ENCODE results near the gene EEF1G. TPM values are rescaled to one million over a fixed set of nuclear protein-coding genes. Genes with fewer than 3 reads are reported as not detected.

Gene EEF1G
- total and polyA plus RNA-seq, 2 of the 13 experiments (the other 11 are each of a cell fraction or from before 2014, with no cell fraction given), result 1,787 to 2,144 TPM

DNA sequence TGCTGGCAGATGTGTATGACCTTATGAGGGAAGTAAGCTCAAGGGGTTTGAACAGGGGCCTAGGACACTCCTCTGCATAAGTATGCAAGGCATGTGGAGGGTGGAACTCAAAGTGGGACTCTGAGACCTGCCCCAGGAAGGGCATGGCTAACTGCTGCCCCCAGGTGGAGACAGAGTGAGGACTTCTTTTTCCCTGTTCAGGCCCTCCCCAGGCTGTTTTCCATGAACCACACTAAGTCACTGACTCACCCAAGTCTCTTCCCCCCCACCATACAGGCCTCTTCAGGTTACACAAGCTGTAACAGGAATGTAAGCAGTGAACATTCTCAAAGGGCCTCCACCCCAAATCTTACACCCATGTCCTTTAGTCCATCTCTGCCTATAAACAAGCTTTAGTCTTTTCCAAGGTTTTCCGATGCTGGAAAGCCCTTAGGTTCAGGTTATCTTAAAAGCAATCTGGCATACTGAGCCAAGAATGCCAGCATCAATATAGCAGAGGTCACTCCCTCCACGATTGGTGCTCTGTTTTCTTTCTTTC lies 13.1 kb downstream of the EEF1G start (continued):
- TF ChIP-seq ZNF362 (CRISPR knock-in tag; IDR thresholded peaks at IDR 0.05; ENCODE audit: borderline replicate concordance) (peak; percentile 39; the same call in 1 of the 2 replicates), ZFY (CRISPR knock-in tag; IDR thresholded peaks at IDR 0.05) (peak; percentile 35; the same call in 1 of the 2 replicates), SRF (IDR thresholded peaks at IDR 0.05; ENCODE audit: low read depth, low read length) (0 out of 2 replicates have a peak, but pooled peaks have one; percentile 15), ARNT2 (CRISPR knock-in tag; IDR thresholded peaks at IDR 0.05; ENCODE audit: low read depth) (peak; percentile 51; the same call in 1 of the 2 replicates), ATF6 (CRISPR knock-in tag; conservative IDR thresholded peaks at IDR 0.05) (no peak), MED1 (CRISPR knock-in tag; IDR thresholded peaks at IDR 0.05) (peak; percentile 61; the same call in 1 of the 2 replicates), ZNF12 (CRISPR knock-in tag; IDR thresholded peaks at IDR 0.05) (no peak), GABPB1 (CRISPR knock-in tag; IDR thresholded peaks at IDR 0.05) (no peak), RBM22 (optimal IDR thresholded peaks at IDR 0.05; ENCODE audit: low read length) (peak; percentile 35), GTF2F1 (IDR thresholded peaks at IDR 0.05; ENCODE audit: low read length) (no peak), TARDBP (CRISPR knock-in tag; IDR thresholded peaks at IDR 0.05) (peak; percentile 52; the same call in 1 of the 2 replicates), U2AF2 (IDR thresholded peaks at IDR 0.05; ENCODE audit: low read depth, low read length) (no peak), ZC3H4 (CRISPR knock-in tag; IDR thresholded peaks at IDR 0.05; ENCODE audit: borderline replicate concordance) (no peak), ZNF556 (CRISPR knock-in tag; IDR thresholded peaks at IDR 0.05; ENCODE audit: borderline replicate concordance) (peak; percentile 59; the same call in 1 of the 2 replicates)
- TF ChIP-seq, protein P1, sequence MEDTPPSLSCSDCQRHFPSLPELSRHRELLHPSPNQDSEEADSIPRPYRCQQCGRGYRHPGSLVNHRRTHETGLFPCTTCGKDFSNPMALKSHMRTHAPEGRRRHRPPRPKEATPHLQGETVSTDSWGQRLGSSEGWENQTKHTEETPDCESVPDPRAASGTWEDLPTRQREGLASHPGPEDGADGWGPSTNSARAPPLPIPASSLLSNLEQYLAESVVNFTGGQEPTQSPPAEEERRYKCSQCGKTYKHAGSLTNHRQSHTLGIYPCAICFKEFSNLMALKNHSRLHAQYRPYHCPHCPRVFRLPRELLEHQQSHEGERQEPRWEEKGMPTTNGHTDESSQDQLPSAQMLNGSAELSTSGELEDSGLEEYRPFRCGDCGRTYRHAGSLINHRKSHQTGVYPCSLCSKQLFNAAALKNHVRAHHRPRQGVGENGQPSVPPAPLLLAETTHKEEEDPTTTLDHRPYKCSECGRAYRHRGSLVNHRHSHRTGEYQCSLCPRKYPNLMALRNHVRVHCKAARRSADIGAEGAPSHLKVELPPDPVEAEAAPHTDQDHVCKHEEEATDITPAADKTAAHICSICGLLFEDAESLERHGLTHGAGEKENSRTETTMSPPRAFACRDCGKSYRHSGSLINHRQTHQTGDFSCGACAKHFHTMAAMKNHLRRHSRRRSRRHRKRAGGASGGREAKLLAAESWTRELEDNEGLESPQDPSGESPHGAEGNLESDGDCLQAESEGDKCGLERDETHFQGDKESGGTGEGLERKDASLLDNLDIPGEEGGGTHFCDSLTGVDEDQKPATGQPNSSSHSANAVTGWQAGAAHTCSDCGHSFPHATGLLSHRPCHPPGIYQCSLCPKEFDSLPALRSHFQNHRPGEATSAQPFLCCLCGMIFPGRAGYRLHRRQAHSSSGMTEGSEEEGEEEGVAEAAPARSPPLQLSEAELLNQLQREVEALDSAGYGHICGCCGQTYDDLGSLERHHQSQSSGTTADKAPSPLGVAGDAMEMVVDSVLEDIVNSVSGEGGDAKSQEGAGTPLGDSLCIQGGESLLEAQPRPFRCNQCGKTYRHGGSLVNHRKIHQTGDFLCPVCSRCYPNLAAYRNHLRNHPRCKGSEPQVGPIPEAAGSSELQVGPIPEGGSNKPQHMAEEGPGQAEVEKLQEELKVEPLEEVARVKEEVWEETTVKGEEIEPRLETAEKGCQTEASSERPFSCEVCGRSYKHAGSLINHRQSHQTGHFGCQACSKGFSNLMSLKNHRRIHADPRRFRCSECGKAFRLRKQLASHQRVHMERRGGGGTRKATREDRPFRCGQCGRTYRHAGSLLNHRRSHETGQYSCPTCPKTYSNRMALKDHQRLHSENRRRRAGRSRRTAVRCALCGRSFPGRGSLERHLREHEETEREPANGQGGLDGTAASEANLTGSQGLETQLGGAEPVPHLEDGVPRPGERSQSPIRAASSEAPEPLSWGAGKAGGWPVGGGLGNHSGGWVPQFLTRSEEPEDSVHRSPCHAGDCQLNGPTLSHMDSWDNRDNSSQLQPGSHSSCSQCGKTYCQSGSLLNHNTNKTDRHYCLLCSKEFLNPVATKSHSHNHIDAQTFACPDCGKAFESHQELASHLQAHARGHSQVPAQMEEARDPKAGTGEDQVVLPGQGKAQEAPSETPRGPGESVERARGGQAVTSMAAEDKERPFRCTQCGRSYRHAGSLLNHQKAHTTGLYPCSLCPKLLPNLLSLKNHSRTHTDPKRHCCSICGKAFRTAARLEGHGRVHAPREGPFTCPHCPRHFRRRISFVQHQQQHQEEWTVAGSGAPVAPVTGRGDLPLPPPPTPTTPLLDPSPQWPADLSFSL (CRISPR knock-in tag; IDR thresholded peaks at IDR 0.05), result 0 out of 2 replicates have a peak, but pooled peaks have one; percentile 43
- TF ChIP-seq, protein P2, sequence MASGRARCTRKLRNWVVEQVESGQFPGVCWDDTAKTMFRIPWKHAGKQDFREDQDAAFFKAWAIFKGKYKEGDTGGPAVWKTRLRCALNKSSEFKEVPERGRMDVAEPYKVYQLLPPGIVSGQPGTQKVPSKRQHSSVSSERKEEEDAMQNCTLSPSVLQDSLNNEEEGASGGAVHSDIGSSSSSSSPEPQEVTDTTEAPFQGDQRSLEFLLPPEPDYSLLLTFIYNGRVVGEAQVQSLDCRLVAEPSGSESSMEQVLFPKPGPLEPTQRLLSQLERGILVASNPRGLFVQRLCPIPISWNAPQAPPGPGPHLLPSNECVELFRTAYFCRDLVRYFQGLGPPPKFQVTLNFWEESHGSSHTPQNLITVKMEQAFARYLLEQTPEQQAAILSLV (CRISPR knock-in tag; IDR thresholded peaks at IDR 0.05; ENCODE audit: borderline replicate concordance), result 0 out of 2 replicates have a peak, but pooled peaks have one; percentile 20
- TF ChIP-seq, protein P3, sequence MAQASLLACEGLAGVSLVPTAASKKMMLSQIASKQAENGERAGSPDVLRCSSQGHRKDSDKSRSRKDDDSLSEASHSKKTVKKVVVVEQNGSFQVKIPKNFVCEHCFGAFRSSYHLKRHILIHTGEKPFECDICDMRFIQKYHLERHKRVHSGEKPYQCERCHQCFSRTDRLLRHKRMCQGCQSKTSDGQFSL (CRISPR knock-in tag; IDR thresholded peaks at IDR 0.05), result peak; percentile 95

All from HepG2 (cell line).